Activated CD4-positive, CD25-positive, alpha-beta regulatory T cell treated with anti-CD3 and anti-CD28 coated beads, Interleukin-2, amount 50 U/mL, for 16 hours (primary cell): ENCODE results near the gene TRAPPC2.

ENCODE experiments used
- DNase-seq: peaks from one replicate; pipeline ENCODE4 v3.0.0-alpha.2; 2020; ENCODE audit warnings: low read depth, low spot score

TRAPPC2 gene

GRCh38 chrX:13669246-13669737 lies 65.1 kb downstream of the TRAPPC2 start:
- peak; percentile 14 for DNase-seq

- DNase-seq, result no peak
Measured at GRCh38 chrX:13667919-13668318, 66.5 kb downstream of the TRAPPC2 start.

GRCh38 chrX:13666836-13667235 lies 67.6 kb downstream of the TRAPPC2 start:
- DNase-seq, result no peak

GRCh38 chrX:13664020-13664419 lies 70.4 kb downstream of the TRAPPC2 start:
- DNase-seq, result no peak

GRCh38 chrX:13662355-13662791 lies 72.0 kb downstream of the TRAPPC2 start:
- no peak for DNase-seq
